SKM-1 (cell line): Measurements from ENCODE around the gene NME9.

Experiments
- DNase-seq: peaks from one replicate; lab custom pipeline; 2025; ENCODE audit not compliant: unreplicated experiment; lab: John Stamatoyannopoulos, UW

The NME9 gene

DNA sequence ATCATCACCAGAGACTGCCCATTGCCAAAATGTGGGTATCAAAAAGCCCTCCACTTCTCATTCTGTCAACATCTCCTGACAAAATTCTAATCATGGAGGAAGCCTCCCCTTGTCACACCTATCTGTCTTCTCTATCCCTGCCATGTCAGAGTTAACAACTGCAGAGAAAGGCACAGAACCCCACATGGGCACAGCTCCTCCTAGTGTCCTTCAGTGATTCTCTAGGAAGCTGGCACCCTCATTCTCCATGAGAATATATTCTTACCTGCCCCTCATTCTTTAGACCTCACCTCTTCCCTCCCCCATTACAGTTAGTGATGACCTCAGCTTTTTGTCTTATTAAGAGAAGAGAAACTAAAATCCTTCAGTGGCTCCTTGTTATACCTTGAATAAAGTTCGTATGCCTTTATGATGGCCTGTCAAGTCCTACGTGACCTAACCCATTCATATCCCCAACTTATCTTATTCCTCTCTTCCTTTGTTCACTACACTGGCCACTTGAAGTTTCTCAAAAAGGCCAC lies 44.6 kb downstream of the NME9 start:
- DNase-seq = no peak

DNA sequence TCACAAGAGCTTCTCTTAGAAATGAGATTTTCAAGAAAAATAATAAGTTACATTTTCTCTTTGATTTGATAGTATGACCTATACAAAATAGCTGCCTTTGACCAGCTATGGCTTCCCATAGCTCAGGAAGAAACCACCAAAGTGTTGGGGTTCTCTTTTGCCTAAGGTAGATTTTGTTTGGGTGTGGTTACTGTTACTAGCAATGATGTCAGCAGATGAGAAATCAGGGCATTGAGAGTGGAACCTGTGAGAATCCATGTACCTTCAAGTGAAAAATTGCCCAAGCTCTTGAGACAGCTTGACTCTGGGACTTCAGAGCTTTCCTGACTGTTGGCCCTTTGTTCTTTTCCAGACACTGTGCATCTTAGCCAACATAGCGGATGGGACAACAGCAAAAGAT lies 45.6 kb downstream of the NME9 start:
- no peak for DNase-seq

DNA sequence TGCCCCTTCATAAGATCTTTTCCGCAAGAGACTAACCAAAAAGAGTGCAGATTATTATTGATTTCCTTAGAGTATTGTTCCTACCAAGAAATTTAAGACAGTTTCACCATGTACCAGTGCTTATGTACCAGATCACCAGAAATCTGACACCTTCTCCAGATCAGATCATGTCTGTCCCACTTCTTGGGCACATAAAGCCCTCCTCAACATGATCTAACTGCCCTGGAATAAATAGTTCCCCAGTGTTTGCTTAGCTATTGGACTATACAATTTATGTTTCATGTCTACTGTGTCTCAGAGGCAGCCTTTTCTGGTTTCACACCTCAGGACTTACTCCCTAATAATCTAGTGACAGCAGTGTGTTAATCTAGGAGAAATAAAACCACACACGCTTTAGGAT lies 46.8 kb downstream of the NME9 start:
- no peak for DNase-seq

DNA sequence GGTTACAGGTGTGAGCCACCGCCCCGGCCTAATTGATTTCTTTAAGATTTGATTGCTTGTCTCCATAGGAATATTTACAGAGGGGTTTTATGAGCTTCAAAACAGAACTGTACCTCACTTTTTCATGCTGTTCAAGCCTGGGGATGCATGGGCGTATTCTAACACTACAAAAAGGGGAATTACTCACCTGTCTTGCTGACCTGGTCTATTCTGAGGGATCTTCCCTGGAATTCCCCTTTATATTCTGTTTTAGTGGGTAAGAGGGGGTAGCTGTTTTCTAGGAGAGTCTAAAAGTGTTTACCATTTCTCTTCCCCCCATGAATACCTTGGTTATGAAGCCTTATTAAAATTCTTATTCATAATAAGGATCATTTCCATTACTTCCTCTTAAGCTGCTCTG lies 48.1 kb downstream of the NME9 start:
- DNase-seq = no peak

DNA sequence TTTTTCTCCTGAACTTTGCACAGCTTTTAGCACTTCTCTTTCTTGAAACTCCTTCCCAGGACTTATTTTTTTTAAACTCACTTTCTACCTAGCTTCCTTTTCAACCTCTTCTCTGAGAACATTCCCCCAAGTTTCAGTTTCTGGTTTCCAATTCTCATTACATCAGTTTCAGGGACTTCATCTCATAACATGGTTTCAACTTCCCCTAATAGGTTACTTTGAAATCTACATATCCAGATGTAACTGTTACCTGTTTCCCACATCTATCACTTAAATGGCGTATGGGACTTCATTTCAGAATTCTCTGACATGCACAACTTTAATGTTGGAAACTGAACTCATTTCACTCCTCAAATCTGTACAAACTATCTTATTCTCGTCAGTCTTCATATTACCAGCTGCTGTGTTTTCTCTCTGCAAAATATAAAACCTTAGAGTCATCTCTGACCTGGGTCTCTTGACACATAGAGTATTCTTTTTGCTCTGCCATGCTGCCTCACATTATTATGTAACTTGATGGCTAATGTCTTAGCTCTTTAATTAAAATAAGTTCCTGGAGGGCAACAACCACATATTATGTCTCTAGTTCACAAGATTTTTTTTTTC lies 58.4 kb downstream of the NME9 start:
- no peak for DNase-seq

DNA sequence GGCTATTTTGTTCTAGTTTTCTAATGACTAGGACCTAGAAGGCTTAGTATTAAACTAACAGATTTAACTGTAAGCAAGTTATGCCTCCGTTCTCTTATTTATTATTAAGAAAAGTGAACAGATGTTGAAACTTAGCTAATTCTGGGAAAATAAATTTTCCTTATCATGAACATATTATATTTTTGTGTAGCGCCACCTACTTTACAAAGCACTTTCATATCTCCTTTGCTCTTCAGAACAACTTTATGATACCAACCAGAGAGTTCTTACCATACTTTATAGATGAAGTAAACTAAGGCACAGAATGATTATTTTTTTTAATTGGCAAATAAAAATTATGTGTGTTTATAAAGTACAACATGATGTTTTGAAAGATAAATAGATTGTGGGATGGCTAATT lies 59.4 kb downstream of the NME9 start:
- DNase-seq = no peak

DNA sequence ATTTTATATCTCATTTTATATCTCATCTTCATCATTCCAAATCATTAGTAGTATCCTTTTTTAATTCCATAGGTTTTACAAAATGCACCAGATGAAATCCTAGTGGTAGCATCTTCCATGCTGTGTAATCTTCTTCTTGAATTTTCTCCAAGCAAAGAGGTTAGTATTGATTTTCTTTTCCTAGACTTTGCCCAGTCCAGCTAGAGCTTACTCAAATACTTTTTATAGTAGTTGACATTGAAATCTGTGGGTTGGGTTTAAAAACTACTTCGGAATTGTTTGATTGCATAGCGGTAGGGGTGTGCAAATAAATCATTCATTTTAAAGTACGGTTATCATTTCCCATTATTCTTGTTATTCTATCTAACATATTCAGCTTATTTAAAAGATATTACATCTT lies 62.6 kb downstream of the NME9 start:
- DNase-seq = no peak

DNA sequence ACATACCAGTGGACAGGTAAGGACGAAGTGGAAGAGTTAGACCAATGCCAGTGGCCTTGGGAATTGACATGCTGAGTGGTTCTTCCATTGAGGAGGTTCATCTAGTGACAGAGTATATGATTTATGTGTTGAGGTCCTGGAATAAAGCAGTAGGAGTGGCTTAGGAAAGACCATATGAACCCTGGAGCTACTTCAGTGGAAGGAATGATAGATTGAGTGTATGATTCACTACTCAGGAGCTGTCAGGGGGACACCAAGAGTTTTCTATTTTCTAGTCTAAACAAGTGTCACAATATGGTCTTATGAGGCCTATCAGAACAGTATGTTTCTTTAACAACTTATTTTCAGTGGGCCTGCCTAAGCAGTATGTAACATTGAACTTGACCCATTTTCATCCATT lies 63.9 kb downstream of the NME9 start:
- no peak for DNase-seq

DNA sequence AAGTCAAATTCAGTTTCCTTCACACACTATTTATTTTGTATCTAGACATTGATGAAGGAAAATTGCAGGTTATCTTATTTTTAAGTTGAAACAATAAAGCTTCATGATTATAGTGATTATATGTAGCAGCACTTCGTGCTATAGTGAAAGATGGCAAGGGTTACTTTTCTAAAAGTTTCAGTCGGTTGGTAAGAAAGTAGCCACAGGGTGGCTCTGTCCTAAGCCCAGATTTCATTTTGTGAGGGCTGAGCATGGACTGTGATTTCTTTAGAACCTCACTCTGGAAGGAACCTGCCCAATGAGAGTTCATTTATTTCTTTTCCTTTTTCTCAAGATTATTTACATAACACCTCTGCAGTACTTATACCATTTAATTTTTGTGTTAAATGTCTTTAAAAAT lies 66.5 kb downstream of the NME9 start:
- DNase-seq = no peak

DNA sequence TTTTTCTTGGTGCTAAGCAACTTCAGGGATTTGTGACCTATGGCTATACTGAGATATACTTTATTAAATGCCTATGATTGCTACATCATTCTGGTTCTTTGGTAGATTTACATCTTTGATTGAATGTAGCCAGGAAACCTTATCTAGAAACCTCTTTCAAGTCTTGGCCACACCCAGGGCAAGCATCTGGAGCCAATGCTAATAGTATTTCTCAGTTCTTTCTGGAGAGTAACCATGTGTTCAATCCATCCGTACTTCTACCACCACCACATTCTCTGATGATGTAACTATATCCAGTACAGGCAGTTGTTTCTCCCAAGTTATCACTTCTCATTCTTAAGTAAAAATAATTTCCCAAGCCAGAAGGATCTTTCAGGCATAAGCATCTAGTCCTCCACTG lies 69.0 kb downstream of the NME9 start:
- DNase-seq = no peak

DNA sequence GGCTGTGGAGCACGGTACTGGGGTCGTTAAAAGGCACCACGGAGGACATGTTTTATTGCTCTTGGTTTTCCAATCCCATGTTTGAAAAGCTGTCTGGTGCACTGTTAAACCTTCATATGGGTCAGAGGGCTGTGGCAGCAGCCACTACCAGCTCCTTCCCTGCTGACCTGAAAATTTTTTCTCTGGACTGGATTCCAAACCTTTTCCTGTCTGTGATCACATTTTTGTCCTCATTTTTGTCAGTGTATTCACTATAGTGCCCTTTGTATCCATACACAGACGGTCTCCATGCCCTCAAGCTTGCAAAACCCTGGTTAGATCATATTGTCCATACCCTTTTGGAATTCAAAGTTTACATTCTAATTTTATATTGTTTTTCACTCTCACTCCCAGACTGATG lies 70.5 kb downstream of the NME9 start:
- no peak for DNase-seq

DNA sequence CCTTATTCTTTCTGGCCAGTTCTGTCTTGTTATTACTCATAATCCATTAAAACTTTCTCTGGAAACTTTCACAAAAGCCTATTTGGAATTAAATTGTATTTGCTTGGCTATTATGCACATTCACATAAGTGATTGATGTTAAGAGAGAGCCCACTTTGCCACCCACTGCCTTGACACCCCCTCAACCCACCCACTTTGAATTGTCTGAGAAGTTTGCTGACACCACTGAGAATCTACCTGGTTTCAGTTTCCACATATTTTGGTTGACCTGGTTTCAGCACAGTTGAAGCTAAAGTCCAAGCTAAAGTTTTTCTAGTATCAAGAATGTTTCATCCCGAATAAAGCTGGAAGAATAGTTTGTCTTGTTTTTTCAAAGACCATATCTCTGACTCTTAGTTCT lies 71.7 kb downstream of the NME9 start:
- DNase-seq = no peak

DNA sequence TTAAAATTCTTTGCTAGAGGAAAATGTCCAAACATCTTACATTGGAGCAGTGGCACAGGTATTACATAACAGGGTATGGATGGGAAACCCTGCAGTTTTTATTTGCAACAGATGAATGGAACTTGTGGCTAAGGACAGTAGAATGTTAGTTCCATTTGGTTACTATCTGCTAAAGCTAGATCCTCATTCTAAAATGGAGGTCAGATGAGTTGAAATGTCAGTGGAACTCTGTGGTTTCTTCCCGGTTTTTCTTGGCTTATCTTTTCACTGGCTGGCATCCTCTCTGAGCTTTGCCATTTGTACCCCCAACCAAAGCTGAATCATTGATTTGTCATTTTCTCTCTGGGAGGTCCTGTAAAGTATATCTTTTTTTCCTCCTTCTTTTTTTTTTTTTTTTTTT lies 73.6 kb downstream of the NME9 start:
- DNase-seq = no peak

DNA sequence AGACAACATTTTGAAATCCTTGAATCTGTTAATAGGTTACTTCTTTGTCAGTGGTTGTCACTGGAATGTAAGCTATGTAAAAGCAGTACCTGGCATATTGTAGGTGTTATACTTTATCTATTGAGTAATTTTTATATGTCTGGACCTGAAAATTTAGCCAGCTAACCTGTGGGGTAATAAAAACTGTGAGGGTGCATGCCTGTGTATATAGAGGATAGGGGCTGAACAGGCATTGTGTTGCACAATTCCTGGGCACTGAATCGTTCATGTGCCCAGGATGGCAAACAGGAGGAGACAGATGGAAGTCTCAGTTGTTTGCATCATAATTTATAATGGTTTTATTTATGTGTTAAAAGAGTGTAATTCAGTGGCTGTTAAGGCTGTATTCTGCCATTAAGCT lies 75.4 kb downstream of the NME9 start:
- DNase-seq = no peak

DNA sequence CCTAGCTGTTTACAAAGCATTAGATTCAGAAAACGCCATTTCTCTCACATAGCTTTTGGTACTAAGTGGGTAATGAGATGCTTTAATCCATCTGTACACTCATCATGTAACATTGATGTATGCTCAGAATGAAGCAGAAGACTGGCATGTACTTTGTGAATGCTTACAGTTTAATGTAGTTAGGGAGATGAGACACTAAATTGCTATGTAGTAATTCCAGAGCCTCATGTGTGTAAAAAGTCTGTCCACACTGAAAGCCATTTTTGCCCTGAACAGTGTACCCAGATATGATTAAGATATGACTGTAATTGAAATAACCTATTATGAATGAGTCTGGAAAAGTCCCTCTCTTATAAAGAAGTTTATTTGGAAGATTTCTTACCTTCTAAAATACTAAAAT lies 76.0 kb downstream of the NME9 start:
- no peak for DNase-seq
